GM21360 (cell line): ENCODE results near the gene ADAMTS1.

Experiments used
- ATAC-seq: cut with Tn5 transposase; IDR thresholded peaks from one replicate; pipeline ENCODE4 v1.9.1; 2021; ENCODE audit warnings: mild to moderate bottlenecking, moderate library complexity; ENCODE audit not compliant: unreplicated experiment

The ADAMTS1 gene

GRCh38 chr21:26818906-26819305 is 26.3 kb downstream of the ADAMTS1 start:
- ATAC-seq = no peak

GRCh38 chr21:26815197-26815596 is 30.0 kb downstream of the ADAMTS1 start:
- ATAC-seq = no peak

- no peak for ATAC-seq
Observed at GRCh38 chr21:26814386-26814785, 30.8 kb downstream of the ADAMTS1 start.

- no peak for ATAC-seq
Observed at GRCh38 chr21:26813426-26813998, 31.7 kb downstream of the ADAMTS1 start.

GRCh38 chr21:26812173-26812572 is 33.0 kb downstream of the ADAMTS1 start:
- no peak for ATAC-seq

GRCh38 chr21:26811482-26811881 is 33.7 kb downstream of the ADAMTS1 start:
- ATAC-seq = no peak

GRCh38 chr21:26810676-26811415 is 34.4 kb downstream of the ADAMTS1 start:
- no peak for ATAC-seq

GRCh38 chr21:26810266-26810665 is 34.9 kb downstream of the ADAMTS1 start:
- no peak for ATAC-seq

- ATAC-seq = no peak
Observed at GRCh38 chr21:26809745-26810144, 35.5 kb downstream of the ADAMTS1 start.

GRCh38 chr21:26806801-26807295 is 38.4 kb downstream of the ADAMTS1 start:
- no peak for ATAC-seq

- no peak for ATAC-seq
Observed at GRCh38 chr21:26804895-26805609, 40.2 kb downstream of the ADAMTS1 start.

GRCh38 chr21:26801498-26801897 is 43.7 kb downstream of the ADAMTS1 start:
- ATAC-seq = no peak

- no peak for ATAC-seq
Observed at GRCh38 chr21:26800970-26801431, 44.2 kb downstream of the ADAMTS1 start.

- no peak for ATAC-seq
Observed at GRCh38 chr21:26800455-26800854, 44.8 kb downstream of the ADAMTS1 start.

- ATAC-seq = no peak
Observed at GRCh38 chr21:26800001-26800400, 45.2 kb downstream of the ADAMTS1 start.

- ATAC-seq = no peak
Observed at GRCh38 chr21:26798856-26799751, 46.1 kb downstream of the ADAMTS1 start.

GRCh38 chr21:26797878-26798456 is 47.2 kb downstream of the ADAMTS1 start:
- no peak for ATAC-seq

- no peak for ATAC-seq
Observed at GRCh38 chr21:26795866-26796329, 49.3 kb downstream of the ADAMTS1 start.

- no peak for ATAC-seq
Observed at GRCh38 chr21:26795412-26795805, 49.8 kb downstream of the ADAMTS1 start.
